ENCODE results near the gene RBMS3. TPM values are rescaled to one million over a fixed set of nuclear protein-coding genes. Genes with fewer than 3 reads are reported as not detected.

Gene RBMS3
- total and polyA plus RNA-seq, 2 experiments from 2014 or later, result 3.2 to 7.4 TPM

GRCh38 chr3:29481969-29482767 lies 201.3 kb downstream of the RBMS3 start:
- Mint-ChIP-seq H3K27ac (no peak overlapping the region), H3K4me1 (peaks cover 9% of the 10 kb centered on the region; the same call in 2 of the 3 replicates), H3K9me3 (no peaks in the 10 kb centered on the region), H3K27me3 (ENCODE audit: insufficient read depth, low read depth, poor library complexity) (no peaks in the 10 kb centered on the region), H3K36me3 (ENCODE audit: low read depth) (no peaks in the 10 kb centered on the region; the same call in 2 of the 3 replicates), H3K4me3 (no peak overlapping the region)
- Histone ChIP-seq H3K27ac (ENCODE audit: low read depth) (no peak overlapping the region), H2AFZ (no peak overlapping the region), H3K4me1 (ENCODE audit: insufficient read depth) (peaks cover 8% of the 10 kb centered on the region; the same call in 1 of the 2 replicates), H3K36me3 (ENCODE audit: insufficient read depth) (no peaks in the 10 kb centered on the region), H3K79me2 (replicated peaks; ENCODE audit: insufficient read depth) (no peaks in the 10 kb centered on the region), H3K4me3 (no peak overlapping the region), H3F3A (replicated peaks; ENCODE audit: low read depth) (no peaks in the 10 kb centered on the region), H4K20me1 (replicated peaks; ENCODE audit: insufficient read depth) (no peaks in the 10 kb centered on the region), H3K4me2 (no peak overlapping the region), H3K27me3 (ENCODE audit: insufficient read depth) (no peaks in the 10 kb centered on the region), H3K9me2 (ENCODE audit: insufficient read depth) (no peaks in the 10 kb centered on the region; the same call in 1 of the 2 replicates)
- TF ChIP-seq ZNF114 (CRISPR knock-in tag; IDR thresholded peaks at IDR 0.05) (no peak), CREB1 (CRISPR knock-in tag; IDR thresholded peaks at IDR 0.05; ENCODE audit: low read depth) (no peak), ZNF331 (CRISPR knock-in tag; IDR thresholded peaks at IDR 0.05; ENCODE audit: low read depth) (no peak)
- ATAC-seq (no peak), DNase-seq (ENCODE audit: low spot score) (no peak)

GRCh38 chr3:29484633-29485032 lies 203.8 kb downstream of the RBMS3 start:
- no peak for ATAC-seq
- Histone ChIP-seq H3K79me2 (replicated peaks; ENCODE audit: insufficient read depth) (no peaks in the 10 kb centered on the region), H4K20me1 (replicated peaks; ENCODE audit: insufficient read depth) (no peaks in the 10 kb centered on the region), H3K36me3 (ENCODE audit: insufficient read depth) (no peaks in the 10 kb centered on the region), H2AFZ (no peak overlapping the region), H3K4me2 (no peak overlapping the region), H3K27ac (ENCODE audit: low read depth) (no peak overlapping the region), H3K9me2 (ENCODE audit: insufficient read depth) (no peaks in the 10 kb centered on the region; the same call in 1 of the 2 replicates), H3K27me3 (ENCODE audit: insufficient read depth) (no peaks in the 10 kb centered on the region), H3F3A (replicated peaks; ENCODE audit: low read depth) (no peaks in the 10 kb centered on the region), H3K4me3 (no peak overlapping the region), H3K4me1 (ENCODE audit: insufficient read depth) (peaks cover 8% of the 10 kb centered on the region; the same call in 1 of the 2 replicates)
- Mint-ChIP-seq H3K9me3 (no peaks in the 10 kb centered on the region), H3K4me1 (peaks cover 6% of the 10 kb centered on the region; the same call in 2 of the 3 replicates), H3K27ac (no peak overlapping the region), H3K27me3 (ENCODE audit: insufficient read depth, low read depth, poor library complexity) (no peaks in the 10 kb centered on the region), H3K4me3 (no peak overlapping the region), H3K36me3 (ENCODE audit: low read depth) (no peaks in the 10 kb centered on the region; the same call in 2 of the 3 replicates)
- no peak for DNase-seq (ENCODE audit: low spot score)
- TF ChIP-seq ETS1 (IDR thresholded peaks at IDR 0.05) (no peak), NANOG (IDR thresholded peaks at IDR 0.05; ENCODE audit: borderline replicate concordance) (no peak), STAT1 (IDR thresholded peaks at IDR 0.05; ENCODE audit: unreplicated experiment) (no peak), ZNF331 (CRISPR knock-in tag; IDR thresholded peaks at IDR 0.05; ENCODE audit: low read depth) (no peak), REST (IDR thresholded peaks at IDR 0.05; ENCODE audit: unreplicated experiment) (no peak), JUNB (IDR thresholded peaks at IDR 0.05; ENCODE audit: unreplicated experiment) (no peak), POLR2AphosphoS5 (IDR thresholded peaks at IDR 0.05; ENCODE audit: low read depth) (no peak), CREB1 (CRISPR knock-in tag; IDR thresholded peaks at IDR 0.05; ENCODE audit: low read depth) (no peak), EZH2phosphoT487 (IDR thresholded peaks at IDR 0.05; ENCODE audit: unreplicated experiment) (no peak)
- TF ChIP-seq, protein P1, sequence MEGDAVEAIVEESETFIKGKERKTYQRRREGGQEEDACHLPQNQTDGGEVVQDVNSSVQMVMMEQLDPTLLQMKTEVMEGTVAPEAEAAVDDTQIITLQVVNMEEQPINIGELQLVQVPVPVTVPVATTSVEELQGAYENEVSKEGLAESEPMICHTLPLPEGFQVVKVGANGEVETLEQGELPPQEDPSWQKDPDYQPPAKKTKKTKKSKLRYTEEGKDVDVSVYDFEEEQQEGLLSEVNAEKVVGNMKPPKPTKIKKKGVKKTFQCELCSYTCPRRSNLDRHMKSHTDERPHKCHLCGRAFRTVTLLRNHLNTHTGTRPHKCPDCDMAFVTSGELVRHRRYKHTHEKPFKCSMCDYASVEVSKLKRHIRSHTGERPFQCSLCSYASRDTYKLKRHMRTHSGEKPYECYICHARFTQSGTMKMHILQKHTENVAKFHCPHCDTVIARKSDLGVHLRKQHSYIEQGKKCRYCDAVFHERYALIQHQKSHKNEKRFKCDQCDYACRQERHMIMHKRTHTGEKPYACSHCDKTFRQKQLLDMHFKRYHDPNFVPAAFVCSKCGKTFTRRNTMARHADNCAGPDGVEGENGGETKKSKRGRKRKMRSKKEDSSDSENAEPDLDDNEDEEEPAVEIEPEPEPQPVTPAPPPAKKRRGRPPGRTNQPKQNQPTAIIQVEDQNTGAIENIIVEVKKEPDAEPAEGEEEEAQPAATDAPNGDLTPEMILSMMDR (conservative IDR thresholded peaks at IDR 0.05; ENCODE audit: low read depth in 2 of 2), result no peak
